Measurements from ENCODE around the gene DMBT1. TPM values are rescaled to one million over a fixed set of nuclear protein-coding genes. Genes with fewer than 3 reads are reported as not detected.

Gene DMBT1
- total RNA-seq, 2 donors from 2014 or later: 0.14 TPM; not detected in 1

DNA sequence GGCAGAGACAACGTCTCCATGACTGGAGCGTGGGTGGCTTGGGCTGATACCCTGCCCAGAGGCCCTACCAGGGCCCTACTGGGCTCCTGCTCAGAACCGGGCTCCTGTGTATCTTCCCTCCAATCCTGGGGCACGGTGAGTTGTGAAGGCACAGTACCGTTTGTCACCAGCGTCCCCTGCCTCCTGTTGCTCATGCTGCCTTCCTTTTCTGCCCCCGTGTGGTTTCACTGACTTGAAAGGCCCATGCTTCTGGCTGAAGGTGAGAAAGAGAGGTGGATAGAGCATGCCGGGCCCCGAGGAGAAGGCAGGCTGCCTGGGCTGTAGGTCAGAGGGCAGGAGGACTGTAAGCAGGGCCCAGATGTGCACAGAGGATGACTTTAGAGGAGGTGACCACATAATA lies 9.1 kb upstream of the DMBT1 start:
- Histone ChIP-seq H3K27ac (no peak overlapping the region), H3K4me3 (no peak overlapping the region), H3K36me3 (no peaks in the 10 kb centered on the region), H3K9me3 (no peaks in the 10 kb centered on the region), H3K4me1 (ENCODE audit: control insufficient read depth in 1 of 2, low read depth in 2 of 2) (no peaks in the 10 kb centered on the region), H3K27me3 (replicated peaks; ENCODE audit: insufficient read depth) (no peaks in the 10 kb centered on the region)
- ATAC-seq (ENCODE audit: insufficient number of reproducible peaks, low FRiP score, low read depth) (no peak), DNase-seq (ENCODE audit: low spot score) (no peak)
- TF ChIP-seq, protein P1, sequence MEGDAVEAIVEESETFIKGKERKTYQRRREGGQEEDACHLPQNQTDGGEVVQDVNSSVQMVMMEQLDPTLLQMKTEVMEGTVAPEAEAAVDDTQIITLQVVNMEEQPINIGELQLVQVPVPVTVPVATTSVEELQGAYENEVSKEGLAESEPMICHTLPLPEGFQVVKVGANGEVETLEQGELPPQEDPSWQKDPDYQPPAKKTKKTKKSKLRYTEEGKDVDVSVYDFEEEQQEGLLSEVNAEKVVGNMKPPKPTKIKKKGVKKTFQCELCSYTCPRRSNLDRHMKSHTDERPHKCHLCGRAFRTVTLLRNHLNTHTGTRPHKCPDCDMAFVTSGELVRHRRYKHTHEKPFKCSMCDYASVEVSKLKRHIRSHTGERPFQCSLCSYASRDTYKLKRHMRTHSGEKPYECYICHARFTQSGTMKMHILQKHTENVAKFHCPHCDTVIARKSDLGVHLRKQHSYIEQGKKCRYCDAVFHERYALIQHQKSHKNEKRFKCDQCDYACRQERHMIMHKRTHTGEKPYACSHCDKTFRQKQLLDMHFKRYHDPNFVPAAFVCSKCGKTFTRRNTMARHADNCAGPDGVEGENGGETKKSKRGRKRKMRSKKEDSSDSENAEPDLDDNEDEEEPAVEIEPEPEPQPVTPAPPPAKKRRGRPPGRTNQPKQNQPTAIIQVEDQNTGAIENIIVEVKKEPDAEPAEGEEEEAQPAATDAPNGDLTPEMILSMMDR (IDR thresholded peaks at IDR 0.05): no peak

DNA sequence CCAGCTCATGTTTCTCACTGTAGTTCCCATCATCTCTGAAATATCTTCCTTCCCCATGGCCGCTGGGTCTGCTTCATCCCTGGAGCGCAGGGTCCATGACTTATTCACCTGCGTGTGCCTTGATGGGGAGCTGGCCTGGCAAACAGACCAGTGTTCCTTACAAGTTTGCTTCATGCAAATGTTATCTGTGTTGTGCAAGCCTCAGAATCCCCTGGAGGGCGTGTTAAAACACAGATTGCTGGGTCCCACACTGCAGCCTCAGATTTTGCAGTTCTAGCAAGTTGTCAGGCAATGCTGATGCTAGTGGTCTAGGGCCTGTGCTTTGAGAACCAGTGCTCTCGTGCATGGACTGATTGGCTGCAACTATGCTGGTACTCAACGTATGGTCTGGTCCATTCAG lies 7.2 kb upstream of the DMBT1 start:
- H3K4me3 ChIP-seq: no peak overlapping the region
- H3K9me3 ChIP-seq: no peaks in the 10 kb centered on the region
- DNase-seq (ENCODE audit: low spot score) (no peak), ATAC-seq (ENCODE audit: insufficient number of reproducible peaks, low FRiP score, low read depth) (no peak)
- H3K4me1 ChIP-seq (ENCODE audit: control insufficient read depth in 1 of 2, low read depth in 2 of 2): no peaks in the 10 kb centered on the region
- TF ChIP-seq, protein P1 (IDR thresholded peaks at IDR 0.05): no peak
- no peaks in the 10 kb centered on the region for H3K27me3 ChIP-seq (replicated peaks; ENCODE audit: insufficient read depth)
- H3K36me3 ChIP-seq: no peaks in the 10 kb centered on the region
- H3K27ac ChIP-seq: no peak overlapping the region

DNA sequence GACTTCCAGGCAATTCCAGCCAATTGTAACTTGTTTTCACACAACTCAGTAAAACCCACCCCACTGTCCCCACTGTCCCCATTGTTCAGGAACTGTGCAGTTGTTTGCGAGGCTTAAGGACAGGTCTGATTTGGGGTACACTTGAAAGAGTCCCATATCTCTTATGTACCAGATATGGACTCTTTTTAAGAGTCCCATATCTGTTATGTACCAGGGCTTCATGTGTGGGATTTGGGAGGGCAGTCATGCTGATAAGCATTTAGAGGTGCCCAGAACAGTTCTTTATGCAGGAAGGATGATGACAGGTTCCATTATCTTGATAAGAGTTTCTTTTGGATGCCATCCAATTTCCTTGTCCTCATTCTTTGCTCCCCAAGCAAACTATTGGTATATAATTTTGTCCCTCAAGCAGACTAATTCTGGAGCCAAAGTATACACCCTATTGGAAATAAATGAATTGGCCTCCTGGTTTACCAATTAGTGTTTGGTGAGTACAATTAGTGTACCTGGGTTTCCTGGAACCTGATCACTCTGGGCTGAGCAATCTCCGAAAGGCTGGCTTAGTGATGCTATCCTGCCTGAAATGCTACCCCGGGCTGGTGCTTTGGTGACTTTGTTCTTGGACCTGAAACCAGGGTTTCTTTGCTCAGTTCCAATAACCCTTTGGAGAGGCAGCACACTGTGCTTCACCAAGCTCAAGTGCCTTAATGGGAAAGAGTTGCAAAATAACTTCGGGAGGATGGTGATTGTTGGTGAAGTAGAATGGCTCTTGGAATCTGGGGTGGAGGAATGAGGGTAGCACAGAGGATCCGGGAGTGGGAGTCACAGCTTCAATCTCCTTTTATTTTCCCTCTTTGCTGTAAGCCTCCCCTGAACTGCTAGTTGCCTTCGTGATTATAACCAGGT lies 6.2 kb upstream of the DMBT1 start:
- Histone ChIP-seq H3K4me1 (ENCODE audit: control insufficient read depth in 1 of 2, low read depth in 2 of 2) (no peaks in the 10 kb centered on the region), H3K4me3 (no peak overlapping the region), H3K27ac (no peak overlapping the region), H3K9me3 (no peaks in the 10 kb centered on the region), H3K36me3 (no peaks in the 10 kb centered on the region), H3K27me3 (replicated peaks; ENCODE audit: insufficient read depth) (no peaks in the 10 kb centered on the region)
- DNase-seq (ENCODE audit: low spot score) (no peak), ATAC-seq (ENCODE audit: insufficient number of reproducible peaks, low FRiP score, low read depth) (no peak)
- TF ChIP-seq, protein P1 (IDR thresholded peaks at IDR 0.05): no peak

DNA sequence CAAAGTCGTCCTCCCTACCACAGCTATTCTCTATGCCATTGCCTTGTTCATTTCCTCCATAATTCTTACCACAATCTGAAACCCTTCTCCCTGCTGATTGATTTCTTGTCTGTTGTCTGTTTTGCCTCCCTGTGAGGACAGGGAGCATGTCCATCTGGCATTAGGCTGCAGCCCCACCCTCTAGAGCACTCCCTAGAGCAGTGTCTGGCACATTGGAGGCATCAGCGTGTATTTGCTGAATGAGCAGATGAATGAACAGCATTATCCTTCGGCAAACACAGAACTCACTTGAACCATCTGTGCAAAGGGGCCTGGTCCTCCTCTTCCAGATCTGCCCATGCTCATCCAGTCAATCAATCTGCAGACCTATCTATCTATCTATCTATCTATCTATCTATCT lies 5.1 kb upstream of the DMBT1 start:
- Histone ChIP-seq H3K4me3 (no peak overlapping the region), H3K36me3 (no peaks in the 10 kb centered on the region), H3K4me1 (ENCODE audit: control insufficient read depth in 1 of 2, low read depth in 2 of 2) (no peaks in the 10 kb centered on the region), H3K27me3 (replicated peaks; ENCODE audit: insufficient read depth) (no peaks in the 10 kb centered on the region), H3K9me3 (no peaks in the 10 kb centered on the region), H3K27ac (no peak overlapping the region)
- TF ChIP-seq, protein P1 (IDR thresholded peaks at IDR 0.05): no peak
- no peak for ATAC-seq (ENCODE audit: insufficient number of reproducible peaks, low FRiP score, low read depth)
- no peak for DNase-seq (ENCODE audit: low spot score)

DNA sequence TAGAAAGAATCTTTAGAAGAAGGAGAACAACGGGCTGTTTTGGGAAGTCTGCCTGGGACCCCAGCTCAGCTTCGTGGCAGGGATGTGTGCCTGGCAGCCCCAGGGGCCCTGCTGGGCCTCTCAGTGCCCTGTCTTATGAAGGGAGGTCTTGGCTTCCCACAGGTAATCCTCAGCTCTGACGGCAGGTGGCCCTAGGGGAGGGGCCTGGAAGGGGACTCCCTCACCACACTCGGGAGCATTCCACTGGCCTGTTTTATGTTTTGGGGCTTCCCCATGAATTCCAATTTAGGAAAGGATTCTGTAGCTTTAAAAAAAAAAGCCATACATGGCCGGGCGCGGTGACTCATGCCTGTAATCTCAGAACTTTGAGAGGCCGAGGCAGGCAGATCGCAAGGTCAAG lies 3.0 kb upstream of the DMBT1 start:
- no peak for ATAC-seq (ENCODE audit: insufficient number of reproducible peaks, low FRiP score, low read depth)
- no peaks in the 10 kb centered on the region for H3K36me3 ChIP-seq
- no peak overlapping the region for H3K27ac ChIP-seq
- TF ChIP-seq, protein P1 (IDR thresholded peaks at IDR 0.05): no peak
- H3K27me3 ChIP-seq (replicated peaks; ENCODE audit: insufficient read depth): no peaks in the 10 kb centered on the region
- no peaks in the 10 kb centered on the region for H3K4me1 ChIP-seq (ENCODE audit: control insufficient read depth in 1 of 2, low read depth in 2 of 2)
- DNase-seq (ENCODE audit: low spot score): no peak
- H3K4me3 ChIP-seq: no peak overlapping the region
- no peaks in the 10 kb centered on the region for H3K9me3 ChIP-seq
